Keratinocyte (primary cell): ENCODE results near the gene ARHGAP6.

Experiments
- EZH2 ChIP-seq: IDR thresholded peaks from one replicate; pipeline ENCODE4 v1.6.1; 2012; ENCODE audit warnings: inconsistent platforms, mild to moderate bottlenecking, low read length, moderate library complexity
- TF ChIP-seq, protein P1 (sequence below), 3 experiments: IDR thresholded peaks in 1 of 3; conservative IDR thresholded peaks in 1 of 3; optimal IDR thresholded peaks in 1 of 3; 2 replicates in 2 of 3; 3 replicates in 1 of 3; pipeline versions ENCODE3 to v1.5.1; 2011; ENCODE audit warnings: low read length in 3 of 3, mild to moderate bottlenecking in 3 of 3, moderate library complexity in 2 of 3, control low read depth in 1 of 3, inconsistent platforms in 1 of 3; ENCODE audit not compliant: insufficient read depth in 2 of 3; ENCODE audit errors: extremely low read depth in 1 of 3

DNA sequence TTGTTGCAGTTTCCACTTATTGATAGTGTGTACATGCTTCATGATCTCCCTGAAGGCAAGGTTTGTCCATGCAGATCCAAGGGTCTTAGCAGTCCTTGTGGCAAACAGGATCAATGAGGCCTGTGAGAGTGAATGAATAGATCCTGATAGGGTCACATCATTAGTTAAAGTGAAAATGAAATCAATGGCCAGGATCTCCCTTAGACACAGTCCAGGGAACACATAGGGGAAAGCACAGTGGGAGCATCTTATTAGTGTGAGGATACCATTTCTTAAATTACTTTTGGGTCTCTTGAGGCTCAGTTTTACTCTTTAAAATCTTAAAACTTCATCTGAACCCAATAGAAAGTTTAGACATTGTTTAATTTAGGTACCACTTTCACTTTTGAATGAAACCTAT lies 59.3 kb downstream of the ARHGAP6 start:
- TF ChIP-seq, protein P1, sequence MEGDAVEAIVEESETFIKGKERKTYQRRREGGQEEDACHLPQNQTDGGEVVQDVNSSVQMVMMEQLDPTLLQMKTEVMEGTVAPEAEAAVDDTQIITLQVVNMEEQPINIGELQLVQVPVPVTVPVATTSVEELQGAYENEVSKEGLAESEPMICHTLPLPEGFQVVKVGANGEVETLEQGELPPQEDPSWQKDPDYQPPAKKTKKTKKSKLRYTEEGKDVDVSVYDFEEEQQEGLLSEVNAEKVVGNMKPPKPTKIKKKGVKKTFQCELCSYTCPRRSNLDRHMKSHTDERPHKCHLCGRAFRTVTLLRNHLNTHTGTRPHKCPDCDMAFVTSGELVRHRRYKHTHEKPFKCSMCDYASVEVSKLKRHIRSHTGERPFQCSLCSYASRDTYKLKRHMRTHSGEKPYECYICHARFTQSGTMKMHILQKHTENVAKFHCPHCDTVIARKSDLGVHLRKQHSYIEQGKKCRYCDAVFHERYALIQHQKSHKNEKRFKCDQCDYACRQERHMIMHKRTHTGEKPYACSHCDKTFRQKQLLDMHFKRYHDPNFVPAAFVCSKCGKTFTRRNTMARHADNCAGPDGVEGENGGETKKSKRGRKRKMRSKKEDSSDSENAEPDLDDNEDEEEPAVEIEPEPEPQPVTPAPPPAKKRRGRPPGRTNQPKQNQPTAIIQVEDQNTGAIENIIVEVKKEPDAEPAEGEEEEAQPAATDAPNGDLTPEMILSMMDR (optimal IDR thresholded peaks at IDR 0.05 in 1 of 3, IDR thresholded peaks at IDR 0.05 in 1 of 3, conservative IDR thresholded peaks at IDR 0.05 in 1 of 3; ENCODE audit: extremely low read depth in 1 of 3, insufficient read depth in 2 of 3, low read length in 3 of 3): no peak
- TF ChIP-seq EZH2: no peak
